Epithelial cell of proximal tubule (primary cell): ENCODE data around the gene ACTG1. TPM values are rescaled to one million over a fixed set of nuclear protein-coding genes. Genes with fewer than 3 reads are reported as not detected.
A peak's percentile ranks its signal among the peaks of the same experiment; 100 is the strongest.

Source experiments
- DNase-seq: peaks from one replicate; pipeline ENCODE4 v3.0.0-alpha.2; 2011; ENCODE audit warnings: low read depth
- H3K4me3 ChIP-seq: 2 replicates; pipeline ENCODE4 v1.5.1; 2011; ENCODE audit warnings: low read depth, mild to moderate bottlenecking, low read length
- CTCF ChIP-seq: conservative IDR thresholded peaks from 2 replicates; pipeline ENCODE4 v1.5.1; 2012; ENCODE audit warnings: low read depth, mild to moderate bottlenecking, low read length
- total RNA-seq: library from RNA; depleted of rRNA; stranded (reverse); fragments of >200 nt; gene quantifications from 2 replicates; pipeline ENCODE4 v1.2.3, GENCODE V29; 2015

ACTG1 gene
- total RNA-seq = 8,322 and 8,951 TPM in 2 replicates

GRCh38 chr17:81512562-81513371 lies at the start of gene ACTG1:
ACTG1 (minus strand) TSS chr17:81512799; CDS start chr17:81512354, 445 bp downstream.
- no peak for TF ChIP-seq CTCF
- no peak for DNase-seq
- peak within 1 kb of the TSS; percentile 89 for H3K4me3 ChIP-seq

DNA sequence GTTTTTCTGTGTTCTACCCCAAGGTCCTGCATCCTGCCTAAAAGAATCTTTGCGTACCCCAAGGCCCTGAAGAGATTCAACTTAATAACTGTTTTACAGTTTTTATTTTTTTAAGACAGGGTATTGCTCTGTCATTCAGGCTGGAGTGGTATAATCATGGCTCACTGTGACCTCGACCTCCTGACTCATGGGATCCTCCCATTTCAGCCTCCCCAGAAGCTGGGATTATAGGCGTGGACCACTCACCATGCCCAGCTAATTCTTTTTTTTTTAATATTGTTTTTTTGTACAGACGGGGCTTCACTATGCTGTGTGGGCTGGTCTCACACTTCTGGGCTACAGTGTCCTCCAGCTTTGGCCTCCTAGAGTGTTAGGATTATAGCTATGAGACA lies 48.9 kb upstream of the ACTG1 start:
- no peak for TF ChIP-seq CTCF
- no peak for DNase-seq
- no peak overlapping the region for H3K4me3 ChIP-seq

DNA sequence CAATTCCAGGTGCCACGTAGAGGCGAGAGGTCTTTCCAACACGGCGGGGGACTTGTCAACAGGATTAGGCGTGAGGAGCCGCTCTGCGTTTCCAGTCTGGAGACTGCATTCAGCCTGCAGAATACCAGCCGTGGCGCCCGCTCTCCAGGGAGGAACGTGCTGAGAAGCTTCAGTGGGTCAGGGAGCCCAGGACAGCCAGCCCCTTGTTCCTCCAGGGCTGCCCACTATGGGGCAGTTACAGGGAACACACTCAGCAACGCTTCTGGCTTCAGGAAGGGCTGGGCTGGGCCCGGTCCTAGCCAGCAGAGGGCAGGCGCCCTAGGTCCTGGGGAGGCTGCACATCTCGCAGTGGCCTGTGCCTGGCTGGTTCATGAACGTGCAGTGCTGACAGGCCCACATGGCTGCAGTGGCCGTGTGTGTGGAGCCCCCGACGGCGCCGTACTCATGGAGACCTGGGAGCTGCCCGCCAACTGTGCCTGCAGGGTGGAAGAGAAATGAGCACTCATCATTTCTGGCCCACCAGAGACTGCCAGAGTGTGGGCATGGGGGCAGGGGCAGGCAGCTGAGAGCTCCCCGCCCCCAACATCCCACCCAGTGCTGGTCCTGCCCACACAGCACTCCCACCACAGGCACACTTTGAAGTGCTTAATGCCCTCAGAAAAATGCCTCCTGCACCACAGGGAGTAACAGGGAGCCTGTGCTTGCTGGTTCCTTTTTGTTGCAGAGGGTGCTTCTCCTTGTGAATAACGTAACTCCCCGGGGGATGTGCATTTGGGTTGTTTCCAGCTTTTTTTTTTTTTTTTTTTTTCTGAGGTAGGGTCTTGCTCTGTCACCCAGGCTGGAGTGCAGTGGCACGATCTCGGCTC lies 46.6 kb upstream of the ACTG1 start:
- peak; percentile 12 for TF ChIP-seq CTCF
- no peak overlapping the region for H3K4me3 ChIP-seq
- no peak for DNase-seq

DNA sequence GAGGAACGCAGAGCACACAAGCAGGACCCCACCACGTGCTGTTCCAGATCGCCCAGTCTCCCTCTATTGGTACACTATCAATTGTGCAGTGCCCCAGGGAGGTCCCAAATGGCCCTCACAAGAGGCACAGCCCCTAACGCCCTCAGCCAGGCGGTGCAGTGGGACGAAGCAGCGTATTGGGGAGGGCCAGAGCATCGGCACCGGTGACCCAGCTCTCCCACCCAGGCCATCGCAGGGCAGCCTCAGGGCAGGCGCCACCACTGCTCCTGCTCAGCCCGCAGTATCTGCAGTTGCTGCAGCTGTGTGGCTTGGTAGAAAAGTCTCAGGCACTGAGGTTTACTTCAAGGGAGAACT lies 45.5 kb upstream of the ACTG1 start:
- TF ChIP-seq CTCF = no peak
- DNase-seq = no peak
- H3K4me3 ChIP-seq = no peak overlapping the region

DNA sequence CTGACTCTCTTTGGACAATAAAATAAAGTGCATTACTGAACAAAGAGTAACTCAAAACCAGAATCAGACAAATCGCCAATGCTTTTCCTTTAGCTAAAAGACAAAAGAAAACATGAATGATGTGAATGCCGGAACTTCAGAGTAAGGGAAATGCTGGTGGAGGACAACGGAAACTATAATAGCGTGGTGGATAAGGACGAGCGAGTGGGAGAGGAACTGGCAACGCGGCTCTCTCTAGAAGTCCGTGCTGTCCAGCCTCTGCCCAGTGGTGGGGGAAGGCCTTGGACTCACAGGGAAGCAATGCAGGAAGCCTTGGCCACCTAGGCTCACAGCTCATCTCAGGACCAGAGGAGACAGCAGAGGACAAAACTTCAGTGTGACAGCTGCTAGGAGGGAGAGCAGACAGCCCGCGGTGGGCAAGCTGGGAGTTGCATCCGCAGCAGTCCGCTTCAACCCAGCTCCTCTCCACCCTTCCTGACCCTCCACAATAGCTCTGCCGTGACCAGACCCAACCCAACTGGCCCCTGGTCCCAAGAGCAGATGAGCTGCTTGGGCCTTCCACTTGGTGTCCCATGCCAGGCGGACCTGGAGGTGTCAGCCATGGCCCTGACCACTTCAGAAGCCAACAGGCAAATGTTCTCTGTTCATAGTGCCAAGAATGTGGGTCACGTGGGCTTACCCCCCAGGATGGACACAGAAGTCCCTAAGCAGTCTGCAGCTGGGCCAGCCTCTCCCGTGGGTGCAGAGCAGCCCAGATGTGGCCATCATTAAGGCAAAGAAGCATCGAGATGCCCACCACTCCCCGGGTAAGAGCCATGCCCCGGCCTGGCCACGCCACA lies 44.9 kb upstream of the ACTG1 start:
- DNase-seq = no peak
- no peak overlapping the region for H3K4me3 ChIP-seq
- TF ChIP-seq CTCF = no peak

GRCh38 chr17:81556863-81557262 lies 44.3 kb upstream of the ACTG1 start:
- H3K4me3 ChIP-seq = no peak overlapping the region
- no peak for TF ChIP-seq CTCF
- no peak for DNase-seq
